Right lobe of liver (tissue), 6 donors: Measurements from ENCODE around the gene SORL1-AS1.

ENCODE experiments used
- ATAC-seq, 4 donors: fragments of 200-7000 bp; cut with Tn5 transposase; one replicate each; pipeline ENCODE4 v1.9.1; 2020; ENCODE audit warnings: mild to moderate bottlenecking in 4 of 4, moderate library complexity in 4 of 4
- DNase-seq, 3 donors: peaks; one replicate each; pipeline ENCODE4 v3.0.0-alpha.2; 2020
- H3K27ac ChIP-seq, 3 donors: fragments of 200-600 bp; one replicate each; pipeline ENCODE4 v1.8.0; 2022
- H3K27me3 ChIP-seq, 2 donors: fragments of 200-600 bp; one replicate each; pipeline ENCODE4 v1.8.0; 2022
- H3K36me3 ChIP-seq, 4 donors: fragments of 200-600 bp; sonication (generic) in 1 of 4; one replicate each; pipeline versions ENCODE4 v1.5.1 to v1.8.0; 2017 to 2022; ENCODE audit warnings: control low read depth in 1 of 4
- H3K4me1 ChIP-seq, 4 donors: fragments of 200-600 bp; sonication (generic) in 1 of 4; one replicate each; pipeline versions ENCODE4 v1.5.1 to v1.8.0; 2017 to 2022; ENCODE audit warnings: control low read depth in 1 of 4
- H3K4me3 ChIP-seq, 3 donors: fragments of 200-600 bp; one replicate each; pipeline ENCODE4 v1.8.0; 2022
- H3K9me3 ChIP-seq, 4 donors: fragments of 200-600 bp; sonication (generic) in 1 of 4; one replicate each; pipeline versions ENCODE4 v1.5.1 to v1.8.0; 2017 to 2022; ENCODE audit warnings: control low read depth in 1 of 4
- POLR2A ChIP-seq: fragments of 450-650 bp; IDR thresholded peaks from one replicate; pipeline ENCODE4 v1.6.1; 2017; ENCODE audit warnings: antibody characterized with exemption, mild to moderate bottlenecking
- whole genome bisulfite sequencing: methylation state at CpG from one replicate; pipeline ENCODE4 v1.1.6; 2018; ENCODE audit warnings: low coverage, low lambda C conversion rate; ENCODE audit not compliant: insufficient coverage; ENCODE audit errors: missing lambda C conversion rate; 5-methylcytosine and 5-hydroxymethylcytosine counted together
- intact Hi-C, 2 donors: fragments of 100-400 bp; cut with DNase I; formaldehyde crosslinking; loops; one replicate each; pipeline versions ENCODE4 v1.11.2 to v1.14.1; 2022
- TF ChIP-seq, protein P1 (sequence below), 4 donors: fragments of 200-600 bp in 3 of 4; fragments of 450-650 bp in 1 of 4; IDR thresholded peaks; one replicate each; pipeline versions ENCODE4 v1.5.1 to v1.8.0; 2016 to 2022; ENCODE audit warnings: antibody characterized with exemption in 4 of 4, mild to moderate bottlenecking in 2 of 4
- donor health status: DM: no; HTN: yes; CAD: no.
- donor health status: DM: no; HTN: no; CAD: no.
- donor health status: DM: no; HTN: no; CAD: no.
- donor health status: DM: no; HTN: yes; CAD: no.
- donor health status: DM: no; HTN: yes; CAD: no.

Gene SORL1-AS1

DNA sequence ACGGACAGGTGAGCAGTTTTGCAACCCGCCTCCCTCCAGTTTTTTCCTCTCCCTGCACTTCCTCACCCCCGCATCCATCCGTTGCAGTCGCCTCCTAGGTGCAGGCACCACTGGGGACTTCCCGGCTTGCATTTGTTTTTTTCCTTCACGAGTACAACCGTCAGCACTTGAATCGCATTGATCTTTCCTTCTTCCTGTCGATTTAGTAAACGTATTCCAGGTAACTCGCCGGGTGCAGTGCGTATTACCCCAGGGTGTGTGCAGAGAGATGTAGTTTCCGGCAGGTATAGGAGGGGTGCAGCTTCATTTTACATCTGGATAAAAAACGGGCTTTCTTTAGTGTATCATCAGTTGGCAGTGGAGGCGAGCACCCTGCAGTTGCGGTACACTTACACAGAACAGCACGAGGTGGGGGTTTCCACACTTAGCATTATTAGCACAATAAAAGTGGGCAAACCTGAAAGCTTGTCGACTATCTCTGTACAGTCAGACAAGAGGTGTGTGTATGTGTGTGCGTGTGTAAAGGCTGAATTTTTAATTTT lies at the start of gene SORL1-AS1:
TSS of gene SORL1-AS1 (minus strand) at position 359 of the 542 bp plus-strand sequence.
- 2% methylated on average over 19 of the region's 21 CpGs for WGBS
- ATAC-seq (peak; percentile 6 to 43 (median 34)), DNase-seq (peak in 1 of 3 donors; percentile 63)
- TF ChIP-seq, protein P1, sequence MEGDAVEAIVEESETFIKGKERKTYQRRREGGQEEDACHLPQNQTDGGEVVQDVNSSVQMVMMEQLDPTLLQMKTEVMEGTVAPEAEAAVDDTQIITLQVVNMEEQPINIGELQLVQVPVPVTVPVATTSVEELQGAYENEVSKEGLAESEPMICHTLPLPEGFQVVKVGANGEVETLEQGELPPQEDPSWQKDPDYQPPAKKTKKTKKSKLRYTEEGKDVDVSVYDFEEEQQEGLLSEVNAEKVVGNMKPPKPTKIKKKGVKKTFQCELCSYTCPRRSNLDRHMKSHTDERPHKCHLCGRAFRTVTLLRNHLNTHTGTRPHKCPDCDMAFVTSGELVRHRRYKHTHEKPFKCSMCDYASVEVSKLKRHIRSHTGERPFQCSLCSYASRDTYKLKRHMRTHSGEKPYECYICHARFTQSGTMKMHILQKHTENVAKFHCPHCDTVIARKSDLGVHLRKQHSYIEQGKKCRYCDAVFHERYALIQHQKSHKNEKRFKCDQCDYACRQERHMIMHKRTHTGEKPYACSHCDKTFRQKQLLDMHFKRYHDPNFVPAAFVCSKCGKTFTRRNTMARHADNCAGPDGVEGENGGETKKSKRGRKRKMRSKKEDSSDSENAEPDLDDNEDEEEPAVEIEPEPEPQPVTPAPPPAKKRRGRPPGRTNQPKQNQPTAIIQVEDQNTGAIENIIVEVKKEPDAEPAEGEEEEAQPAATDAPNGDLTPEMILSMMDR (IDR thresholded peaks at IDR 0.05) = no peak
- peak; percentile 56 for TF ChIP-seq POLR2A
- intact Hi-C loops = loop anchor here in 1 of 2 donors (10.0 kb wide), 1 partner anchor 122 kb away; no protein-coding TSS in a partner anchor
- Histone ChIP-seq H3K4me3 (peak within 1 kb of the TSS; percentile 73 to 94 (median 93)), H3K36me3 (no peaks in the 10 kb centered on the region), H3K27me3 (no peaks in the 10 kb centered on the region), H3K9me3 (no peaks in the 10 kb centered on the region), H3K4me1 (peaks cover 0 to 67% (median 17%) of the 10 kb centered on the region in 4 donors), H3K27ac (peak within 1 kb of the TSS; percentile 89 to 97 (median 95))

DNA sequence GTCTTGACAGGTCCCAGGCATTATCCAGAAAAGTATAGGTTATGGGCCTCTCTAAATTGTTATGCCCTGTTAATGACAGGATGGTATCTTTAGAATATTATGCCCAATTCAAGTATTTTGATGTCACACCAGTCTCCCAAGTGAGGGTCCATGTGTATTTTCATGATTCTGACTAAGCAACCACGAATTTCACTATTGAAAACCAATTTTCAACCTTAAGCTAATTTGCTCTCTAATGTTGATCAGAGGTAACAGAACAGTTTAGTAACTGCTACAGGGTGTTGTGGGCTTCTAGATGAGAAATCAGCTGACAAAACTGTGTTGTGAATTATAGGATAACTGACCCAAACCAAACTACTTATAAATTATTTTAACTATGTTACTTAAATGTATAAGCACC lies 48.0 kb upstream of the SORL1-AS1 start:
- ATAC-seq (no peak), DNase-seq (no peak)
- no peaks in the 10 kb centered on the region for H3K27me3 ChIP-seq
- H3K4me3 ChIP-seq = no peak overlapping the region
- H3K4me1 ChIP-seq = no peaks in the 10 kb centered on the region
- 73% methylated on average over 1 of the region's 1 CpG for WGBS
- TF ChIP-seq, protein P1 (IDR thresholded peaks at IDR 0.05) = no peak
- TF ChIP-seq POLR2A = no peak
- H3K27ac ChIP-seq = no peak overlapping the region
- intact Hi-C loops = no loop called here
- no peaks in the 10 kb centered on the region for H3K9me3 ChIP-seq
- peaks cover 0 to 64% (median 8%) of the 10 kb centered on the region in 4 donors for H3K36me3 ChIP-seq

DNA sequence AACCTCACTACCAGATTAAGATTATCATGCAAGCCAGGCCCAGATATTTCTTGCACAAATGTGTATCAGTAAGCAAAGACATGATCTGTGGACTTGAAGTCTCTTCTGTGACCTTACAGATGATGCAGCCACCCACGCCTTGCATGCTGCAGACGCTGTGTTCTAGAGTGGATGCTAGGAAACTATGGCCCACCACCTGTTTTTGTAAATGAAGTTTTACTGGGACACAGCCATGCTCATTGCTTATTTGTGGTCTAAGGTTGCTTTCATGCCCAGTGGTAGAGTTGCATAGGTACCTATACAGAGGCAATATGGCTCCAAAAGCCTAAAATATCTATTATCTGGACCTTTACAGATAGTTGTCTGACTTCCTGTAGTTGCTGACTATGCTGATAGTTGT lies 47.5 kb upstream of the SORL1-AS1 start:
- TF ChIP-seq POLR2A = no peak
- TF ChIP-seq, protein P1 (IDR thresholded peaks at IDR 0.05) = no peak
- Histone ChIP-seq H3K9me3 (no peaks in the 10 kb centered on the region), H3K4me1 (no peaks in the 10 kb centered on the region), H3K27ac (no peak overlapping the region), H3K4me3 (no peak overlapping the region), H3K36me3 (peaks cover 0 to 64% (median 8%) of the 10 kb centered on the region in 4 donors), H3K27me3 (no peaks in the 10 kb centered on the region)
- ATAC-seq (no peak), DNase-seq (no peak)
- 49% methylated on average over 2 of the region's 2 CpGs for WGBS
- intact Hi-C loops = no loop called here

DNA sequence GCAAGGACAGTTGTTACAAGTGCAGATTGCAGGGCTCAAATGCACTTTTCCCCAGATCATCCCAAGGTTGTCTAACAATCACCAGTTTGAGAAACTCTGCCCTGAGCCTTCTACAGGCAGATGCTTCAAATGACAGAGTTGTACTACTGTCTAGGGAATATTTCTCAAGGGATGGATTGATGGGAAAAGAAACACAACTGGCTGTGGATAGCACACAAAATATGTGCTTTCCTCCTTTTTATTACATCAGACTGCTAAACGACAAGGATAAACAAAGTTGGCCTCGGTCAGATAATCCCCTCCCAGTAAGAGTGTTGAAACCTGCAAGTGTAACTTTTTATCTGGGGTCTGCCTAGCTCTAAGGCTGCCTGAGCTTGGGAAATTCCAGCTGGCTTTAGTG lies 46.6 kb upstream of the SORL1-AS1 start:
- no peak for DNase-seq
- H3K36me3 ChIP-seq = peaks cover 0 to 70% (median 8%) of the 10 kb centered on the region in 4 donors
- 3% methylated on average over 2 of the region's 2 CpGs for WGBS
- H3K4me1 ChIP-seq = no peaks in the 10 kb centered on the region
- intact Hi-C loops = no loop called here
- TF ChIP-seq POLR2A = no peak
- TF ChIP-seq, protein P1 (IDR thresholded peaks at IDR 0.05) = no peak
- H3K27ac ChIP-seq = no peak overlapping the region
- no peak overlapping the region for H3K4me3 ChIP-seq
- no peaks in the 10 kb centered on the region for H3K9me3 ChIP-seq
- H3K27me3 ChIP-seq = no peaks in the 10 kb centered on the region
- peak; percentile 30 to 62 (median 46) for ATAC-seq
